HepG2 (cell line): ENCODE data around the gene STK11.

ENCODE experiments used
- EP300 ChIP-seq, 3 experiments: sonication (generic) in 1 of 3; formaldehyde crosslinking in 1 of 3; IDR thresholded peaks; 2 replicates each; pipeline versions ENCODE4 v1.5.1 to v1.6.1; 2011 to 2020; ENCODE audit warnings: low read depth in 2 of 3, low read length in 2 of 3, borderline replicate concordance in 1 of 3, improper control_type of control experiment in 1 of 3, mild to moderate bottlenecking in 1 of 3, missing genetic modification reagents in 1 of 3, moderate library complexity in 1 of 3
- GABPA ChIP-seq, 2 experiments: IDR thresholded peaks; 2 replicates each; pipeline ENCODE4 v1.6.1; 2011 to 2016; ENCODE audit warnings: low read depth in 2 of 2, low read length in 1 of 2, missing biosample characterization in 1 of 2, missing genetic modification characterization in 1 of 2
- PAF1 ChIP-seq: IDR thresholded peaks from 2 replicates; pipeline ENCODE4 v1.6.1; 2016; ENCODE audit warnings: missing genetic modification reagents, missing compliant biosample characterization
- ZNF7 ChIP-seq: IDR thresholded peaks from 2 replicates; pipeline ENCODE4 v1.6.1; 2016; ENCODE audit warnings: missing biosample characterization, missing genetic modification reagents

GRCh38 chr19:1214299-1214861 lies 8.8 kb downstream of the STK11 start:
- no peak for TF ChIP-seq PAF1 (CRISPR knock-in tag)
- no peak for TF ChIP-seq GABPA (IDR thresholded peaks at IDR 0.05; ENCODE audit: low read depth, low read length)
- no peak for TF ChIP-seq GABPA (CRISPR knock-in tag; IDR thresholded peaks at IDR 0.05; ENCODE audit: low read depth)
- no peak for TF ChIP-seq ZNF7
- TF ChIP-seq EP300 (IDR thresholded peaks at IDR 0.05; ENCODE audit: low read depth in 2 of 2, low read length in 2 of 2): no peak
- no peak for TF ChIP-seq EP300 (CRISPR knock-in tag; IDR thresholded peaks at IDR 0.05; ENCODE audit: borderline replicate concordance)
